ENCODE data around the gene TSBP1.
"Not testable (repeated sequence)": the region's sequence is repeated elsewhere in the genome, so short reads cannot be mapped to it uniquely, and the experiment has no call there.

Gene TSBP1

GRCh38 chr6:32288426-32288825 is 83.3 kb downstream of the TSBP1 start:
- FAIRE-seq = no peak
- DNase-seq (ENCODE audit: insufficient read length, low spot score) = no peak
- no peak for TF ChIP-seq POLR2A (IDR thresholded peaks at IDR 0.05; ENCODE audit: low read depth, low read length)

GRCh38 chr6:32273801-32274577 is 97.7 kb downstream of the TSBP1 start:
- FAIRE-seq; DNase-seq (ENCODE audit: insufficient read length, low spot score): not testable (repeated sequence)

- no peak for DNase-seq (ENCODE audit: insufficient read length, low spot score)
- FAIRE-seq = no peak
- no peak for TF ChIP-seq POLR2A (IDR thresholded peaks at IDR 0.05; ENCODE audit: low read depth, low read length)
Measured at GRCh38 chr6:32271429-32271828, 100.3 kb downstream of the TSBP1 start.

GRCh38 chr6:32268459-32268858 is 103.2 kb downstream of the TSBP1 start:
- FAIRE-seq = not testable (repeated sequence)

GRCh38 chr6:32267035-32267434 is 104.7 kb downstream of the TSBP1 start:
- no peak for TF ChIP-seq POLR2A (IDR thresholded peaks at IDR 0.05; ENCODE audit: low read depth, low read length)
- DNase-seq (ENCODE audit: insufficient read length, low spot score) = no peak
- no peak for FAIRE-seq

More at GRCh38 chr6:32268459-32268858, 103.2 kb downstream of the TSBP1 start:
- DNase-seq (ENCODE audit: insufficient read length, low spot score) = not testable (repeated sequence)

- DNase-seq (ENCODE audit: insufficient read length, low spot score); FAIRE-seq: not testable (repeated sequence)
Measured at GRCh38 chr6:32257262-32257661, 114.4 kb downstream of the TSBP1 start.

GRCh38 chr6:32255199-32256153 is 116.2 kb downstream of the TSBP1 start:
- peak; percentile 13 for TF ChIP-seq POLR2A (IDR thresholded peaks at IDR 0.05; ENCODE audit: low read depth, low read length)
- peak; percentile 77 for DNase-seq (ENCODE audit: insufficient read length, low spot score)
- peak; percentile 89 for FAIRE-seq

- FAIRE-seq = no peak
- TF ChIP-seq POLR2A (IDR thresholded peaks at IDR 0.05; ENCODE audit: low read depth, low read length) = 0 out of 2 replicates have a peak, but pooled peaks have one; percentile 9
- DNase-seq (ENCODE audit: insufficient read length, low spot score) = peak; percentile 24
Measured at GRCh38 chr6:32254761-32255198, 116.9 kb downstream of the TSBP1 start.

GRCh38 chr6:32252331-32253009 is 119.2 kb downstream of the TSBP1 start:
- FAIRE-seq (no peak), DNase-seq (ENCODE audit: insufficient read length, low spot score) (no peak)
- no peak for TF ChIP-seq POLR2A (IDR thresholded peaks at IDR 0.05; ENCODE audit: low read depth, low read length)

- no peak for TF ChIP-seq POLR2A (IDR thresholded peaks at IDR 0.05; ENCODE audit: low read depth, low read length)
- FAIRE-seq (no peak), DNase-seq (ENCODE audit: insufficient read length, low spot score) (no peak)
Measured at GRCh38 chr6:32249262-32249661, 122.4 kb downstream of the TSBP1 start.

- DNase-seq (ENCODE audit: insufficient read length, low spot score) (no peak), FAIRE-seq (no peak)
- TF ChIP-seq POLR2A (IDR thresholded peaks at IDR 0.05; ENCODE audit: low read depth, low read length) = no peak
Measured at GRCh38 chr6:32247401-32247800, 124.3 kb downstream of the TSBP1 start.

GRCh38 chr6:32244946-32245398 is 126.7 kb downstream of the TSBP1 start:
- FAIRE-seq (peak; percentile 83), DNase-seq (ENCODE audit: insufficient read length, low spot score) (peak; percentile 85)
- TF ChIP-seq POLR2A (IDR thresholded peaks at IDR 0.05; ENCODE audit: low read depth, low read length) = no peak

- DNase-seq (ENCODE audit: insufficient read length, low spot score) (no peak), FAIRE-seq (no peak)
- no peak for TF ChIP-seq POLR2A (IDR thresholded peaks at IDR 0.05; ENCODE audit: low read depth, low read length)
Measured at GRCh38 chr6:32244270-32244669, 127.4 kb downstream of the TSBP1 start.
